Erythroblast (primary cell): ENCODE results near the gene ABCA3.
"Not testable (repeated sequence)": the region's sequence is repeated elsewhere in the genome, so short reads cannot be mapped to it uniquely, and the experiment has no call there.

Experiments
- GATA1 ChIP-seq: IDR thresholded peaks from 2 replicates; pipeline ENCODE4 v1.6.1; 2011; ENCODE audit warnings: low read depth, mild to moderate bottlenecking, control low read depth, low read length, moderate library complexity
- POLR2A ChIP-seq: IDR thresholded peaks from 2 replicates; pipeline ENCODE4 v1.6.1; 2011; ENCODE audit warnings: mild to moderate bottlenecking, low read length

GRCh38 chr16:2240331-2240730 is 100.2 kb downstream of the ABCA3 start:
- TF ChIP-seq POLR2A, GATA1: not testable (repeated sequence)
